ENCODE data around the gene KLKB1.

Gene KLKB1

GRCh38 chr4:186286581-186286980, 59.3 kb downstream of the KLKB1 start:
- Histone ChIP-seq H3K9me3 (no peaks in the 10 kb centered on the region), H3K4me1 (ENCODE audit: control insufficient read depth in 1 of 2, insufficient read depth in 1 of 2, low read depth in 1 of 2, low read length in 1 of 2) (no peaks in the 10 kb centered on the region), H3K4me3 (ENCODE audit: low read depth in 1 of 2, low read length in 1 of 2) (no peak overlapping the region), H3K36me3 (no peaks in the 10 kb centered on the region), H3K27ac (no peak overlapping the region), H3K27me3 (no peaks in the 10 kb centered on the region)
- TF ChIP-seq CTCF (IDR thresholded peaks at IDR 0.05), result no peak

GRCh38 chr4:186291256-186291890, 64.1 kb downstream of the KLKB1 start:
- H3K9me3 ChIP-seq, result no peaks in the 10 kb centered on the region
- no peak overlapping the region for H3K27ac ChIP-seq
- no peaks in the 10 kb centered on the region for H3K4me1 ChIP-seq (ENCODE audit: control insufficient read depth in 1 of 2, insufficient read depth in 1 of 2, low read depth in 1 of 2, low read length in 1 of 2)
- H3K36me3 ChIP-seq, result no peaks in the 10 kb centered on the region
- no peaks in the 10 kb centered on the region for H3K27me3 ChIP-seq
- H3K4me3 ChIP-seq (ENCODE audit: low read depth in 1 of 2, low read length in 1 of 2), result no peak overlapping the region
- TF ChIP-seq CTCF (IDR thresholded peaks at IDR 0.05), result no peak

- Histone ChIP-seq H3K27ac (no peak overlapping the region), H3K4me1 (ENCODE audit: control insufficient read depth in 1 of 2, insufficient read depth in 1 of 2, low read depth in 1 of 2, low read length in 1 of 2) (no peaks in the 10 kb centered on the region), H3K27me3 (peaks cover 23% of the 10 kb centered on the region), H3K36me3 (no peaks in the 10 kb centered on the region), H3K4me3 (ENCODE audit: low read depth in 1 of 2, low read length in 1 of 2) (no peak overlapping the region), H3K9me3 (no peaks in the 10 kb centered on the region)
- no peak for TF ChIP-seq CTCF (IDR thresholded peaks at IDR 0.05)
These were observed 66.9 kb downstream of the KLKB1 start for GRCh38 chr4:186294160-186294559.

GRCh38 chr4:186296481-186296880, 69.2 kb downstream of the KLKB1 start:
- TF ChIP-seq CTCF (IDR thresholded peaks at IDR 0.05), result no peak
- Histone ChIP-seq H3K27me3 (peaks cover 27% of the 10 kb centered on the region), H3K9me3 (no peaks in the 10 kb centered on the region), H3K4me1 (ENCODE audit: control insufficient read depth in 1 of 2, insufficient read depth in 1 of 2, low read depth in 1 of 2, low read length in 1 of 2) (no peaks in the 10 kb centered on the region), H3K36me3 (no peaks in the 10 kb centered on the region), H3K27ac (no peak overlapping the region), H3K4me3 (ENCODE audit: low read depth in 1 of 2, low read length in 1 of 2) (no peak overlapping the region)

- Histone ChIP-seq H3K4me1 (ENCODE audit: control insufficient read depth in 1 of 2, insufficient read depth in 1 of 2, low read depth in 1 of 2, low read length in 1 of 2) (no peaks in the 10 kb centered on the region), H3K36me3 (no peaks in the 10 kb centered on the region), H3K9me3 (no peaks in the 10 kb centered on the region), H3K27ac (no peak overlapping the region), H3K4me3 (ENCODE audit: low read depth in 1 of 2, low read length in 1 of 2) (no peak overlapping the region), H3K27me3 (peaks cover 27% of the 10 kb centered on the region)
- no peak for TF ChIP-seq CTCF (IDR thresholded peaks at IDR 0.05)
These were observed 69.8 kb downstream of the KLKB1 start for GRCh38 chr4:186297013-186297645.

Measured in neutrophil (primary cell).